Measurements from ENCODE around the gene DCUN1D2. TPM values are rescaled to one million over a fixed set of nuclear protein-coding genes. Genes with fewer than 3 reads are reported as not detected.
A peak's percentile ranks its signal among the peaks of the same experiment; 100 is the strongest.

Gene DCUN1D2
- total RNA-seq, 4 donors from 2014 or later, result 18.7 to 28.4 (median 20.2) TPM

GRCh38 chr13:113460599-113460998 lies 29.9 kb downstream of the DCUN1D2 start:
- intact Hi-C loops (cut with DNase I; ENCODE audit: low total_unique reads) (no loop called here), in situ Hi-C loops (cut with MboI; ENCODE audit: low pct_ligation_motif_present in 1 of 4, low pct_unique_long_range_greater_than_20kb in 1 of 4, low sequenced_read_pairs in 3 of 4) (no loop called here)
- WGBS, 2 donors (ENCODE audit: low coverage in 1 of 2), result 98% methylated on average over 10 of the region's 14 CpGs; no CpG with 5 or more reads in 1 of the 2 donors
- Histone ChIP-seq H3K27me3 (no peaks in the 10 kb centered on the region), H3K4me1 (no peaks in the 10 kb centered on the region), H3K4me3 (no peak overlapping the region), H3K9me3 (no peaks in the 10 kb centered on the region), H3K36me3 (peaks cover 0 to 28% (median 13%) of the 10 kb centered on the region in 4 donors), H3K27ac (no peak overlapping the region)
- no peak for DNase-seq
- TF ChIP-seq POLR2AphosphoS5 (IDR thresholded peaks at IDR 0.05) (no peak), EP300 (IDR thresholded peaks at IDR 0.05; ENCODE audit: low read depth) (no peak), CTCF (IDR thresholded peaks at IDR 0.05) (no peak), POLR2A (IDR thresholded peaks at IDR 0.05) (no peak)

GRCh38 chr13:113460064-113460555 lies 30.4 kb downstream of the DCUN1D2 start:
- DNase-seq, result no peak
- H3K9me3 ChIP-seq, result no peaks in the 10 kb centered on the region
- no peak overlapping the region for H3K27ac ChIP-seq
- WGBS, 2 donors (ENCODE audit: low coverage in 1 of 2), result 83 to 94% methylated on average over 1 to 14 of the region's 14 CpGs
- in situ Hi-C loops (cut with MboI; ENCODE audit: low pct_ligation_motif_present in 1 of 4, low pct_unique_long_range_greater_than_20kb in 1 of 4, low sequenced_read_pairs in 3 of 4) (no loop called here), intact Hi-C loops (cut with DNase I; ENCODE audit: low total_unique reads) (no loop called here)
- TF ChIP-seq CTCF (IDR thresholded peaks at IDR 0.05) (no peak), POLR2A (IDR thresholded peaks at IDR 0.05) (no peak), EP300 (IDR thresholded peaks at IDR 0.05; ENCODE audit: low read depth) (no peak), POLR2AphosphoS5 (IDR thresholded peaks at IDR 0.05) (no peak)
- H3K36me3 ChIP-seq, result peaks cover 0 to 28% (median 13%) of the 10 kb centered on the region in 4 donors
- H3K4me3 ChIP-seq, result no peak overlapping the region
- H3K4me1 ChIP-seq, result no peaks in the 10 kb centered on the region
- no peaks in the 10 kb centered on the region for H3K27me3 ChIP-seq

GRCh38 chr13:113458253-113459065 lies 32.1 kb downstream of the DCUN1D2 start:
- intact Hi-C loops (cut with DNase I; ENCODE audit: low total_unique reads) (loop anchor here (5.0 kb wide), 1 partner anchor 104 kb away; no protein-coding TSS in a partner anchor), in situ Hi-C loops (cut with MboI; ENCODE audit: low pct_ligation_motif_present in 1 of 4, low pct_unique_long_range_greater_than_20kb in 1 of 4, low sequenced_read_pairs in 3 of 4) (no loop called here)
- H3K4me1 ChIP-seq, result no peaks in the 10 kb centered on the region
- H3K36me3 ChIP-seq, result peaks cover 0 to 28% (median 13%) of the 10 kb centered on the region in 4 donors
- peak overlapping the region in 2 of 4 donors; percentile 36 to 38 for H3K27ac ChIP-seq
- H3K9me3 ChIP-seq, result no peaks in the 10 kb centered on the region
- no peak overlapping the region for H3K4me3 ChIP-seq
- no peaks in the 10 kb centered on the region for H3K27me3 ChIP-seq
- DNase-seq, result no peak
- TF ChIP-seq POLR2A (IDR thresholded peaks at IDR 0.05), result no peak
- TF ChIP-seq CTCF (IDR thresholded peaks at IDR 0.05), result peak in 3 of 5 experiments; percentile 27 to 35 (median 27)
- WGBS, 2 donors (ENCODE audit: low coverage in 1 of 2), result 69 to 81% methylated on average over 3 to 19 of the region's 23 CpGs

GRCh38 chr13:113457510-113457909 lies 33.0 kb downstream of the DCUN1D2 start:
- no peak for DNase-seq
- Histone ChIP-seq H3K27ac (no peak overlapping the region), H3K27me3 (no peaks in the 10 kb centered on the region), H3K4me1 (no peaks in the 10 kb centered on the region), H3K36me3 (peaks cover 0 to 28% (median 13%) of the 10 kb centered on the region in 4 donors), H3K4me3 (no peak overlapping the region), H3K9me3 (no peaks in the 10 kb centered on the region)
- intact Hi-C loops (cut with DNase I; ENCODE audit: low total_unique reads), result loop anchor here (5.0 kb wide), 1 partner anchor 105 kb away; no protein-coding TSS in a partner anchor
- WGBS, 2 donors (ENCODE audit: low coverage in 1 of 2), result 96 to 97% methylated on average over 10 to 27 of the region's 27 CpGs
- TF ChIP-seq POLR2AphosphoS5 (IDR thresholded peaks at IDR 0.05) (no peak), CTCF (IDR thresholded peaks at IDR 0.05) (no peak), EP300 (IDR thresholded peaks at IDR 0.05; ENCODE audit: low read depth) (no peak), POLR2A (IDR thresholded peaks at IDR 0.05) (no peak)
- in situ Hi-C loops (cut with MboI; ENCODE audit: low pct_ligation_motif_present in 1 of 4, low pct_unique_long_range_greater_than_20kb in 1 of 4, low sequenced_read_pairs in 3 of 4), result no loop called here

Data from transverse colon (tissue), 4 donors.